DND-41 (cell line): ENCODE data around the gene CD164L2.

Experiments used
- CTCF ChIP-seq: IDR thresholded peaks from 2 replicates; pipeline ENCODE4 v1.5.1; 2012; ENCODE audit warnings: borderline replicate concordance, low read length, moderate library complexity, mild to moderate bottlenecking; ENCODE audit not compliant: poor library complexity, severe bottlenecking; ENCODE audit errors: extremely low read depth
- EZH2 ChIP-seq: IDR thresholded peaks from 3 replicates; pipeline ENCODE4 v1.6.1; 2012; ENCODE audit warnings: borderline replicate concordance, low read depth, mild to moderate bottlenecking, moderate library complexity, low read length, inconsistent platforms; ENCODE audit not compliant: severe bottlenecking

GRCh38 chr1:27414091-27414490, 31.0 kb upstream of the CD164L2 start:
- no peak for TF ChIP-seq CTCF
- TF ChIP-seq EZH2: no peak
